ENCODE measurements around the gene PDLIM5.

PDLIM5 gene

DNA sequence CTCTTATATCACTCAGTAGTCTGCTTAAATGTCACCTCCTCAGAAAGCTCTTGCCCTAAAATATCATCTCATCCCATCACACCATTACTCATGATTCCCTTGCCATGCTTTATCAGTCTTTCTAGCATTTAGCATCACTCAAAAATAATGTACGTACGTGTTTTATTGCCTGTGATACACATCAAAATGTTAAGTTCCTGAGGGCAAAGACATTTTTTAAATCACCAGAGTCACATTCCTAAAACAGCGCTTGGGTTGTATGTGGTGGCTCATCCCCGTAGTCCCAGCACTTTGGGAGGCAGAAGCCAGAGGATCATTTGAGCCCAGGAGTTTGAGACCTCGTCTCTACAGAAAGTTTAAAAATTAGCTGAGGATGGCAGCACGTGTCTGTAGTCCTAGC is 21.3 kb upstream of the PDLIM5 start:
- FAIRE-seq = no peak

DNA sequence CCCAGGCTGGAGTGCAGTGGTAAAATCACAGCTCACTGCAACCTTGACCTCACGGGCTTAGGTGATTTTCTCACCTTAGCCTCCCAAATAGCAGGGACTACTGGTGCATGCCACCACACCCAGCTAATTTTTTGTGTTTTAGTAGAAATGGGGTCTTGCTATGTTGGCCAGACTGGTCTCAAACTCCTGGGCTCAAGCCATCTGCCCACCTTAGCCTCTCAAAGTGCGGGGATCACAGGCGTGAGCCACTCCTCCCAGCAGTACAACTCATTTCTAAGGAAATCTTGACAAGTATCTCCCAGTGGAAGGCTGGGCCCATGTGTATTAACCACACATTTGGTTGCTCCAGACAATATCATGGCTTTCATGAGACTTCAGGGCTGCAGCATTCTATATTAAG is 20.4 kb upstream of the PDLIM5 start:
- no peak for FAIRE-seq

- no peak for FAIRE-seq
Observed at GRCh38 chr4:94434505-94434904, 17.2 kb upstream of the PDLIM5 start.

DNA sequence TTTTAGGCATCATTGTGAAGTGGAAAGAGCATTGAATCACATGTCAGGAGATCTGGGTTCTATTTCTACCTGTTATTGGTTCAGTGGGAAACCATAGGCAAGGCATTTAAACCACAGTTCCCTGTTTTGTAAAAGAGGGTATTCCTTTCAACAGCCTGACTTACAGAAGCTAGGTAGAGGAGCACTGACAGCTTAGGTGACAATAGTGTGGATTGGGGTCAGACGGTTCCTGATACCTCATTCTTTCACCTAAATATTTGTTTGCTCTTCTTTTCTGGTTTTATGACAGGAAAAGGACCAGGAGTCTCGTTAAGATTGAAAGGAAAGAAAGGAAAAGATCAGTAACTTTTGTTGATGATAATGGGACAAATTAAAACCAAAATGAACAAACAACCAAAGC is 15.9 kb upstream of the PDLIM5 start:
- FAIRE-seq = no peak

DNA sequence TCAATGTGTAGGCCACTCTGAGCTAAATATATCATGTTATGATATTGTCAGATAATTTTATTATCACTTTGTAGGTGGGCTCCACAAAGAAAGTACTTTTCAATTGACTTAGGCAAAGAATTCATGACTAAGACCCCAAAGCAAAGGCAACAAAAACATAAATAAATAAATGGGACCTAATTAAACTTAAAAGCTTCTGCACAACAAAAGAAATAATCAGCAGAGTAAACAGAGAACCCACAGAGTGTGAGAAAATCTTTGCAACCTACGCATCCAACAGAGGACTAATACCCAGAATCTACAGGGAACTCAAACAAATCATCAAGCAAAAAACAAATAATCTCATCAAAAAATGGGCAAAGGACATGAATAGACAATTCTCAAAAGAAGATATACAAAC is 15.2 kb upstream of the PDLIM5 start:
- FAIRE-seq = no peak

DNA sequence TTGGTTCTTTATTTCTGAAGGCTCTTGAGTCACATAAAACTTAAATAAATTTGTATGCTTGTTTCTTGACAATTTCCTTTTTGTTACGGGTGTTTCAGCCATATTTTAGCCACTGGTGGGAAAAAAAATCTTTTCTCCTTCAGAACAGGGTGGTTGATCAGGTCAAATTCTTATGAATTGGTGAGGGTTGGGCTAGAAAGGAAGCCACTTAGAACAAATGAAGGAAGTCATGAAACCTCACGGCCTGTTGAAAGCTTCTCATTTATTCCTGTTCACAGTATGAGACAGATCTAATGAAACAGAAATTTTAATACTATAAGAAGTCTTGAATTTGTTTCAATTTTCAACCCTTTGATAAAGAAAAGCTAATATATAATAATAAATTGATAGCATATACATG is 12.1 kb upstream of the PDLIM5 start:
- FAIRE-seq = no peak

DNA sequence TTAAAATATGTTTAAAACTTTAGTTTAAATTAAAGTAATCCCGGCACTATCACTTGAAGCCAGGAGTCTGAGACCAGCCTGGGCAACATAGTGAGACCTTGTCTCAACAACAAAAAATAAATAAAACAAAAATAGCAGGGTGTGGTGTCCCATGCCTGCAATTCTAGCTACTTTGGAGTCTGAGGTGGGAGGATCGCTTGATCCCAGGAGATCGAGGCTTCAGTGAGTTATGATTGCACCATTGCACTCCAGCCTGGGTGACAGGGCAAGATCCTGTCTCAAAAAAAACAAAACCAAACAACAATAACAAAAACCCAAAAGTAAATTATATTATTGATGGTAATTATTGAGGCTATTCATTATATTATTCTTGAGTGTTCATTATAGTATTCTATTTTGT is 9.9 kb upstream of the PDLIM5 start:
- no peak for FAIRE-seq

GRCh38 chr4:94442251-94442650 is 9.5 kb upstream of the PDLIM5 start:
- FAIRE-seq = no peak

DNA sequence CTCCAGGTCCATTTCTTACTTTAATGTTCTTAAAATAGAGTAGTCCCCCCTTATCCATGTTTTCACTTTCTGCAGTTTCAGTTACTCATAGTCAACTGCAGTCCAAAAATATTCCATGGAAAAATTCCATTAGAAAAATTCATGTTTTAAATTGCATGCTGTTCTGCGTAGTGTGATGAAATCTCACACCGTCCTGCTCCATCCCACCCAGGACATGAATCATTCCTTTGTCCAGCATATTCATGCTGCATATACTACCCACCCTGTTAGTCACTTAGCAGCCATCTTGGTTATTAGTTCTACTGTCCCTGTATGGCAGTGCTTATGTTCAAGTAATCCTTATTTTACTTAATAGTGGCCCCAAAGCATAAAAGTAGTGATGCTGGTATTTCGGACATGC is 5.4 kb upstream of the PDLIM5 start:
- no peak for FAIRE-seq

DNA sequence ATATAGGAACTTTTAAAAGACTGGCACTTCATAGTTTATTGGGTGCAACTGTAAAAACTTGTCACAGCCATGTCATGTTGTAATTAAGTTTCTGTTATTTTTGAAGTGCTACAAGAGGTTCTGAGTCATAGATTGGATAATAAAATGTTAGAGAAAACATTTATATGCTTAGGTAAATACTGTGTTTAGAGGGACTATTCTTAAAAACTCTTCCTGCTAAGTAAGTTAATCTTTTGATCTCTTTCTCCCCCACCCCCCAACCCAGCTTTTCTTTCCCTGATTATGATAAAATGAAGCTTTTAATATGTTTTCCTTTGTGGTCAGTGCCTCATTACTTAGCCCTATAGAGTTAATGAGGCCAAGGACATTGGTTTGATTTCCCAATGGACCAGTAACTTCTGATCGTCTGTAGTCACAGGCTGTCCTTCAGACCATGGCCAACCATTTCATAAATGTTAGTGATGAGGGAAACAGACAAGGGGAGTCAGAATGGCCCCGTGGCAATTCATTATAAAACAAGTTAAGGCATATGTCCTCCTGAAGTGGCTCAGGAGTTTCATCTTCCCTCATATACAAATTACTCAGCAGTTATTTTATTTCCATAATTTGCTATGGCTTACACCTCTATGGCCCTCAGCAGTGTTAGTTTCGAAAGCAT is 3.9 kb upstream of the PDLIM5 start:
- FAIRE-seq = no peak

- FAIRE-seq = no peak
Observed at GRCh38 chr4:94448815-94449375, 2.8 kb upstream of the PDLIM5 start.

GRCh38 chr4:94451051-94451694 is 569 bp upstream of the PDLIM5 start:
- no peak for FAIRE-seq

DNA sequence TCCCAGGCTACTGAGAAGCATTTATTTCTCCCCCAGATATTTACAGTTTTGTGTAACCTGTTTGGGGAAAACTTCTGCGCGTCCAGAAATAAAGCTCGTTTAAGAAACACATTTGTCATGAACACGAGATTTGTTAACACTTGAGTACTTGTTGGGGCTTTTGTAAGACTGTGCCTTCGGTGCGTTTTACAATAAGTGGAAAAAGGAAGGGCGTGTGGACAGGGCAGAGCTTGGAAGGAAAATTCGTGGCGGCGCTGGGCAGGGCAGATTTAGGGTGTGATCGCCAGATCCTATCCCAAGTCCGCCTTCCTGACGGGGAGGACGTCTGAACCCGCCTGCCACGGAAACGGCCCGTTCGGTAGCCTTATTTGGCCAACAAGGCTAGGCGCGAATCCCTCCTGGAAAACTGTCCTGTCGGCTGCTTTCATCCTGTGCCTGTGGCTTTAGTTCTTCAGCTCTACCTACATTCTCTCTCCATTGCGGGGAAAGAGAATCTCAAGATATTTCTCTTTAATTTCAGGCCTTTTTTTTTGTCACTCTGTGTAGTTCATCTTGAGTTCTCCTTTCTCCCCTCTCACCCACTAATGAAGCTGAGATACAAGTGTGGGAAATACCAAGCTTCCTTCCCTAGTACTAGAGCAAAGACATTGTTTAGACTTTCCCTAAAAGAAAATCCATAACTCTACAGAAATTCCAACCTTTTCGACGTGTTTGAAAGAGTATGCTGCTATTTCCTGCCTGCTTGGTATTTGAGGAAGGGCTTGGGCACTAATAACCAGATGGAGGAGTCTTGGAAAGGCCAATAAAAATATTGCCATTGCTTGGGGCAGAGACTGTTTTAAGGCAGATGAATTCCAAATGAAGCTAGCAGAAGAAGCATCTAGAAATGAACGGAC is 982 bp downstream of the PDLIM5 start:
- FAIRE-seq = no peak

- no peak for FAIRE-seq
Observed at GRCh38 chr4:94453391-94453963, 1.7 kb downstream of the PDLIM5 start.

GRCh38 chr4:94454405-94454804 is 2.7 kb downstream of the PDLIM5 start:
- FAIRE-seq = no peak

GRCh38 chr4:94455081-94455480 is 3.3 kb downstream of the PDLIM5 start:
- FAIRE-seq = no peak

- FAIRE-seq = no peak
Observed at GRCh38 chr4:94457692-94458106, 6.0 kb downstream of the PDLIM5 start.

DNA sequence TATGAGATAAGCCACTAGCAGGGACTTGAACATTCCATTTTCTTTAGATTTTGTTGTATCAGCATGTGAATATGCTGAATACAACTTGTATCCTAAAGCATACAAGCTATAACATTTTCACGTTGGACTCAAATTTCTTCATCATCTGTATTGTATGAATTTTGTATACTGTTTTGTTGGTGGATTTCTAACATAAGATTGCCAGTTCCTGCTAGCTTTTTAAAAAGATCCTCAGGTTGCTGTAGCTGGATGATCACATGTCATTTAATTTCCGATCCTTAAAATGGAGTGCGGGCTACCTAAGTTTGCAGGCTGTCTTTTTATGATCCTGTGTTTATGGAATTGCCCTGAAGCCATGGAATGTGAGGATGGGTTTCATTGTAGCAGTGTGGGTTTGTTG is 6.9 kb downstream of the PDLIM5 start:
- FAIRE-seq = no peak

DNA sequence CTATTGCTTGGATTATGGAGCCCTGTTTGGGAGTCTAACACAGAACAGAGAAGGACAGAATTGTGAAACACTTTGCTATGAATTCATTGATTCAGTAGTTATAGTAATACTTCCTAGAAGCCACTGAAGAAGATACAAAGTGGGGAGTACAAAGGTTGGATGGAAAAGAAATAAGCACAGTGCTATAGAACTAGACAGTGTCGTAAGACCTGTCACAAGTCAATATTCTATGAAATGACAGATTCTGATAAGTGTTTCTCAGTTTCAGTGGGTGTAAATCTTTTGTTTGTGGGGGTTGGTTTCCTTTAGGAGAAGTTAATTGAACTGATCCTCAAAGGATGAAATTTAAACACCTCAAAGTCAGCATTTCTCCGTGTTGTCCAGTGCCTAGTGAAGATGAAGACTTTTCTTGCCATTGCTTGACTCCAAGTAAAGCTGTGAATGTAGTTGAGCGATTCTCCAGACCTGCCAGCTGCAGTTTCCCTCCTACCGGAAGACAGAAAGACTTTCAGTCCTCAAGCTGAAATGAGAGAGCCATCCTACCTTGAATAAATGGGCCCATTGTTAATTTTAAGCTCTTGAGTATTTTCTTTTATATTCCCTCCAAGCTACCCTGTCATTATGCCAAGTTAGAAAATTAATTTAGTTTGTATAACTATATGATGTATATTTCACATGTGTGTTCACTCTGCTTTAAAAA is 7.9 kb downstream of the PDLIM5 start:
- FAIRE-seq = no peak

- FAIRE-seq = no peak
Observed at GRCh38 chr4:94461506-94461905, 9.8 kb downstream of the PDLIM5 start.

- no peak for FAIRE-seq
Observed at GRCh38 chr4:94462572-94462971, 10.8 kb downstream of the PDLIM5 start.

- no peak for FAIRE-seq
Observed at GRCh38 chr4:94463771-94464170, 12.0 kb downstream of the PDLIM5 start.

GRCh38 chr4:94466371-94466770 is 14.6 kb downstream of the PDLIM5 start:
- no peak for FAIRE-seq
